ENCODE measurements around the gene JCHAIN.

Gene JCHAIN

DNA sequence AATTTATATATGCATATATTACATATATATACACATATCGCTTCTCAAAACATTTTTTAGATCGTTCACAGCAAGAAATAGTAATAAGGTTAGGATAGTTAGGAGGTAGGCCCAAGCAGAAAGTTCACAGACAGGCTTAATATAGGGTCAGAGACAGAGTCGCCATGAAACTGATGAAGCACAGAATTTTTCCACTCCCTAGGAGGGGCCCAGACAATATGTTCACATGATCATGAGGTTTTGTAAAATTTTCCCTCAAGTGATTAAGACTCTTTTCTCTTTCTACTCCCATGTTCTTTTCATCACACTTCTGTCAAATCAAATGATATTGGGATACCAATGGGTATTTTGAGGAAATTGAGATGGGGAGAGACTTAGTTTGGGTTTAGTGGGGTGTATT, 43.0 kb downstream of the JCHAIN start:
- DNase-seq (ENCODE audit: low read depth, low spot score), result no peak
- Histone ChIP-seq H3K27me3 (ENCODE audit: insufficient read depth, insufficient read length) (no peaks in the 10 kb centered on the region), H3K4me3 (ENCODE audit: insufficient read length, low read depth) (no peak overlapping the region), H3K36me3 (ENCODE audit: insufficient read depth, insufficient read length, low read length) (no peaks in the 10 kb centered on the region), H3K9me3 (ENCODE audit: insufficient read depth, low read length) (no peaks in the 10 kb centered on the region), H3K9ac (ENCODE audit: insufficient read length, low read depth) (no peak overlapping the region), H3K4me1 (ENCODE audit: insufficient read depth, insufficient read length) (no peaks in the 10 kb centered on the region)
- TF ChIP-seq SUZ12 (IDR thresholded peaks at IDR 0.05; ENCODE audit: extremely low read depth, insufficient read depth, insufficient read length) (no peak), ZNF274 (IDR thresholded peaks at IDR 0.05; ENCODE audit: low read depth, low read length) (no peak), YY1 (IDR thresholded peaks at IDR 0.05; ENCODE audit: insufficient read depth, insufficient read length) (no peak)

- Histone ChIP-seq H3K27me3 (ENCODE audit: insufficient read depth, insufficient read length) (no peaks in the 10 kb centered on the region), H3K9ac (ENCODE audit: insufficient read length, low read depth) (no peak overlapping the region), H3K36me3 (ENCODE audit: insufficient read depth, insufficient read length, low read length) (no peaks in the 10 kb centered on the region), H3K4me1 (ENCODE audit: insufficient read depth, insufficient read length) (no peaks in the 10 kb centered on the region), H3K9me3 (ENCODE audit: insufficient read depth, low read length) (no peaks in the 10 kb centered on the region), H3K4me3 (ENCODE audit: insufficient read length, low read depth) (no peak overlapping the region)
- no peak for TF ChIP-seq YY1 (IDR thresholded peaks at IDR 0.05; ENCODE audit: insufficient read depth, insufficient read length)
- TF ChIP-seq ZNF274 (IDR thresholded peaks at IDR 0.05; ENCODE audit: low read depth, low read length), result no peak
- no peak for TF ChIP-seq SUZ12 (IDR thresholded peaks at IDR 0.05; ENCODE audit: extremely low read depth, insufficient read depth, insufficient read length)
- no peak for DNase-seq (ENCODE audit: low read depth, low spot score)
Measured at GRCh38 chr4:70619778-70620177, 46.5 kb downstream of the JCHAIN start.

DNA sequence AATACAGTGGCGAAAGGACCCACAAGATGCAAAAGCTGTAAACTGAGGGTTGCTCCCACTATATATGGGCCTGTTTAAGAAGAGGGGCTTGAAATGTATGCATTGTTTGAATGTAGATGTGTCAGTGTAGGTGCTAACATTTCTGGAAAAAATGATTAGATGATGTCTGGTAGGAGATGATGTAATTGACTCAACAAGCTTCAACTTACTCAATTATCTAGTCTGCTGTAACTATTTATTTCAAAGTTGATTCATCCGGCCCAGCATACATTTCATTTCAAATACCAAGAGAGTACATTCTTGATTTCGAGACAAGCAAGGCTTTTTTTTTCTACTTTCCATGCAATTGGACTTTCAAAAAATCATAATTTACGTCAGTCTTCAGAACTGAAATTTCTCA, 47.0 kb downstream of the JCHAIN start:
- Histone ChIP-seq H3K4me3 (ENCODE audit: insufficient read length, low read depth) (no peak overlapping the region), H3K27me3 (ENCODE audit: insufficient read depth, insufficient read length) (no peaks in the 10 kb centered on the region), H3K4me1 (ENCODE audit: insufficient read depth, insufficient read length) (no peaks in the 10 kb centered on the region), H3K9me3 (ENCODE audit: insufficient read depth, low read length) (no peaks in the 10 kb centered on the region), H3K9ac (ENCODE audit: insufficient read length, low read depth) (no peak overlapping the region), H3K36me3 (ENCODE audit: insufficient read depth, insufficient read length, low read length) (no peaks in the 10 kb centered on the region)
- TF ChIP-seq ZNF274 (IDR thresholded peaks at IDR 0.05; ENCODE audit: low read depth, low read length), result no peak
- no peak for TF ChIP-seq SUZ12 (IDR thresholded peaks at IDR 0.05; ENCODE audit: extremely low read depth, insufficient read depth, insufficient read length)
- DNase-seq (ENCODE audit: low read depth, low spot score), result no peak

DNA sequence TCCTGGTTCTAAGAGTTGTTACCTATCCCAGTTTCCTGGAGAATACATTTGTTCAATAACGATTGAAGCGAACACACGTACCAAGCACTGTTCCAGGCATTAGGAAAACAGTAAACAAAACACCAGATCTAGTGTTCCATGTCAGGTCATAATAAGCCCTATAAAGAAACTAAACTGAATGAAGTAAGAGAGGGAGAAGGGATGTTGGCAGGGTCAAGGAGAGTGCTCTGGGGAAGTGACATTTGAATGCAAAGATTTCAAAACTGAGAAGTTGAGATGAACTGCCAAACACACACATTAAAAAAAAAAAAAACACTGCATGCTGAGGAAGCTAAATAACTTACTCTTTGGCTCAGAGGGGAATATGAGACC, 52.1 kb downstream of the JCHAIN start:
- Histone ChIP-seq H3K4me3 (ENCODE audit: insufficient read length, low read depth) (no peak overlapping the region), H3K9ac (ENCODE audit: insufficient read length, low read depth) (no peak overlapping the region), H3K9me3 (ENCODE audit: insufficient read depth, low read length) (no peaks in the 10 kb centered on the region), H3K27me3 (ENCODE audit: insufficient read depth, insufficient read length) (no peaks in the 10 kb centered on the region), H3K4me1 (ENCODE audit: insufficient read depth, insufficient read length) (no peaks in the 10 kb centered on the region), H3K36me3 (ENCODE audit: insufficient read depth, insufficient read length, low read length) (no peaks in the 10 kb centered on the region)
- TF ChIP-seq ZNF274 (IDR thresholded peaks at IDR 0.05; ENCODE audit: low read depth, low read length) (no peak), SUZ12 (IDR thresholded peaks at IDR 0.05; ENCODE audit: extremely low read depth, insufficient read depth, insufficient read length) (no peak), YY1 (IDR thresholded peaks at IDR 0.05; ENCODE audit: insufficient read depth, insufficient read length) (no peak)
- DNase-seq (ENCODE audit: low read depth, low spot score), result no peak

DNA sequence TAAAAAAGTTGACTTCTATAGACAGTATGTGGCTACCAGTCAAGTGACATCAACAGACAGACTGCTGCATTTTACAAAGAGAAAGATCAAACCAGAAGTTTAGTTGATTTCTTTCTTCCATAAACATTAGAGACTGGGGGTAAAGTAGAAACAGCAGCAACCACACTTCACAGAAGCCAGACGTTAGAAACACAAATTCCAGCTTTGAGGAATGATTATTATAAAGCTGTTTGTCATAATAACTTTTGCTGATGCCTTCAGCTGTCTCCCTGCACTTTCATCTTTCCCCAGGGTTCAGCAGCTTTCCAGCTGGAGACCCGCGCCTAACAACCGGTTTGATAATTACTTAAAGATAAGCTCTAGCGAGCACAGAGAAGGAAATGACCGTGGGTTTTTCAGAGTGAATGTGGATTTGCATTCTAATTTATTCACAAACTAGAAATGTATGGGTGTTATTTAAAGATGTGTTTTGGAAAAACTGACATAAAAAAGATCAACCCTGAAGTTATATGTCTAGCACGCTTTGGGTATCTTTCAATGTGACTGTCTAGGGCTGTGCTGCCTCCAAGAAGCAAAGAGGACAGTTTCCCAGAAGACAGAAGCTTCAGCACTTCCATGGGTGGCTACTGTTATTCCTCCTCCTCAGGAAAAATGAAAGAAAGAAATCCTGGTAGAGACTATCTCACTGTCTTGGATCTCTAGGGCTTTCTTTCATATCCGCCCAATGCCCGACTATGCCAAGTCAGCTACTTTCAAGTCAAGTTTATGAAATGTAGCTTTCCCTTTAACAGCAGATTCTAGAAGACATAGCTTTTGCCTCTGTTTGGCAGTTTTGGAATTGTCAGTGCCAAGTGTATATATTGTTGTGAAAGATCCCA, 52.8 kb downstream of the JCHAIN start:
- no peak overlapping the region for H3K9ac ChIP-seq (ENCODE audit: insufficient read length, low read depth)
- no peak for DNase-seq (ENCODE audit: low read depth, low spot score)
- no peak overlapping the region for H3K4me3 ChIP-seq (ENCODE audit: insufficient read length, low read depth)
- H3K36me3 ChIP-seq (ENCODE audit: insufficient read depth, insufficient read length, low read length), result no peaks in the 10 kb centered on the region
- H3K9me3 ChIP-seq (ENCODE audit: insufficient read depth, low read length), result no peaks in the 10 kb centered on the region
- no peaks in the 10 kb centered on the region for H3K27me3 ChIP-seq (ENCODE audit: insufficient read depth, insufficient read length)
- TF ChIP-seq YY1 (IDR thresholded peaks at IDR 0.05; ENCODE audit: insufficient read depth, insufficient read length) (no peak), ZNF274 (IDR thresholded peaks at IDR 0.05; ENCODE audit: low read depth, low read length) (no peak), SUZ12 (IDR thresholded peaks at IDR 0.05; ENCODE audit: extremely low read depth, insufficient read depth, insufficient read length) (no peak)
- no peaks in the 10 kb centered on the region for H3K4me1 ChIP-seq (ENCODE audit: insufficient read depth, insufficient read length)

- no peak for DNase-seq (ENCODE audit: low read depth, low spot score)
- Histone ChIP-seq H3K36me3 (ENCODE audit: insufficient read depth, insufficient read length, low read length) (no peaks in the 10 kb centered on the region), H3K9ac (ENCODE audit: insufficient read length, low read depth) (no peak overlapping the region), H3K27me3 (ENCODE audit: insufficient read depth, insufficient read length) (no peaks in the 10 kb centered on the region), H3K4me3 (ENCODE audit: insufficient read length, low read depth) (no peak overlapping the region), H3K9me3 (ENCODE audit: insufficient read depth, low read length) (no peaks in the 10 kb centered on the region), H3K4me1 (ENCODE audit: insufficient read depth, insufficient read length) (no peaks in the 10 kb centered on the region)
- no peak for TF ChIP-seq YY1 (IDR thresholded peaks at IDR 0.05; ENCODE audit: insufficient read depth, insufficient read length)
- no peak for TF ChIP-seq ZNF274 (IDR thresholded peaks at IDR 0.05; ENCODE audit: low read depth, low read length)
- no peak for TF ChIP-seq SUZ12 (IDR thresholded peaks at IDR 0.05; ENCODE audit: extremely low read depth, insufficient read depth, insufficient read length)
Measured at GRCh38 chr4:70608324-70608723, 58.0 kb downstream of the JCHAIN start.

- no peak for DNase-seq (ENCODE audit: low read depth, low spot score)
- no peak overlapping the region for H3K4me3 ChIP-seq (ENCODE audit: insufficient read length, low read depth)
- H3K27me3 ChIP-seq (ENCODE audit: insufficient read depth, insufficient read length), result no peaks in the 10 kb centered on the region
- no peaks in the 10 kb centered on the region for H3K9me3 ChIP-seq (ENCODE audit: insufficient read depth, low read length)
- TF ChIP-seq SUZ12 (IDR thresholded peaks at IDR 0.05; ENCODE audit: extremely low read depth, insufficient read depth, insufficient read length) (no peak), ZNF274 (IDR thresholded peaks at IDR 0.05; ENCODE audit: low read depth, low read length) (no peak), YY1 (IDR thresholded peaks at IDR 0.05; ENCODE audit: insufficient read depth, insufficient read length) (no peak)
- no peaks in the 10 kb centered on the region for H3K36me3 ChIP-seq (ENCODE audit: insufficient read depth, insufficient read length, low read length)
- no peaks in the 10 kb centered on the region for H3K4me1 ChIP-seq (ENCODE audit: insufficient read depth, insufficient read length)
- H3K9ac ChIP-seq (ENCODE audit: insufficient read length, low read depth), result no peak overlapping the region
Measured at GRCh38 chr4:70607334-70607853, 58.9 kb downstream of the JCHAIN start.
